GM18861 (cell line): ENCODE results near the gene TPM1.

Experiments used
- ATAC-seq: cut with Tn5 transposase; IDR thresholded peaks from one replicate; pipeline ENCODE4 v1.9.1; 2021; ENCODE audit not compliant: unreplicated experiment

The TPM1 gene

DNA sequence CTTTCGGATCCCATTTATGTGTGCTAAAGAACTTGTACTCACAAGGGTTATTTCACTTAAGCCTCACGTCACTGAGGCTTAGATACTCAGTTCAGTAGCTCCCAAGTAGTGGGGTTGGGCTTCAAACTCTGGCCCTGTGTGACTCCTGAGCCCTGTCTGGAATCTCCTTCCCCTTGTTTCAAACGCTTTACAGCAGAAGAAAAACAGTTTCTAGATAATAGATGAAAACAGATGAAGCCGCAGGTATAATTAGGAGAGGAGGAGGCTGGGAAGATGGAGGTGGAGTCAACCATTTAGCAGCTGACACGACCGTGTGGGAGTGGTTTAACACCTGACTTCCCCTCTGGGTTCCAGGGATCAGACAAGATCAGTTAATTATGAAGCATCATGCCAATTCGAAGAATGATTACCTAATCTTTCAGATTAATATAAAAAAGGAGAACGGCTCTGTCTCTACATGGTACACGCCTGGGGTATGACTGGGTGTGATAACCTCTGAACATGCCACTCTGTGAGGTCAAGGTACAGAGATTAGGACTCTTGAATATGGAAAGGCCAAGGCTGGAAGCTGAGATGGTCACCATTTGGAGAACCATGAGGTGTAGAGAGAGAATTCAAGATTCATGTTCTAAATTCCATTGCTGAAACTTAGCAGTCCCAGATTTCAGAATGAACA lies 31.1 kb downstream of the TPM1 start:
- no peak for ATAC-seq

- no peak for ATAC-seq
These were observed 32.8 kb downstream of the TPM1 start for GRCh38 chr15:63075015-63075983.

- ATAC-seq = no peak
These were observed 33.6 kb downstream of the TPM1 start for GRCh38 chr15:63075984-63076713.

DNA sequence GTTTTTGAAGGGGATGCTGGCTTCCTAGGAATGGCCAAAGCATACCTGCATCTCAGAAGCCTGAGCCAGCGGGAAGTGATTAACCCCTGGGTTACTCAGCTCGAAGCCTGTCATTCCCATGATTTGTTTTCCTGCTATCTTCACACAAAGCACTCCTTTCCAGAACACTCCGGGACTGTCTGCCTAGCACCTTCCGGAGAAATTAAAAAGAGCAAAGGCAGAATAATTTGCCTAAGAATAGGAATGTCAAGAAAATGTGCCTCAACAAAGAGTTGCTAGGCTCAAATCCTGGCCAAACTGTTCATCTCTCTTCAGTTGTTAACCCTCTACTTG lies 34.1 kb downstream of the TPM1 start:
- no peak for ATAC-seq

GRCh38 chr15:63077952-63078351 lies 35.4 kb downstream of the TPM1 start:
- no peak for ATAC-seq

DNA sequence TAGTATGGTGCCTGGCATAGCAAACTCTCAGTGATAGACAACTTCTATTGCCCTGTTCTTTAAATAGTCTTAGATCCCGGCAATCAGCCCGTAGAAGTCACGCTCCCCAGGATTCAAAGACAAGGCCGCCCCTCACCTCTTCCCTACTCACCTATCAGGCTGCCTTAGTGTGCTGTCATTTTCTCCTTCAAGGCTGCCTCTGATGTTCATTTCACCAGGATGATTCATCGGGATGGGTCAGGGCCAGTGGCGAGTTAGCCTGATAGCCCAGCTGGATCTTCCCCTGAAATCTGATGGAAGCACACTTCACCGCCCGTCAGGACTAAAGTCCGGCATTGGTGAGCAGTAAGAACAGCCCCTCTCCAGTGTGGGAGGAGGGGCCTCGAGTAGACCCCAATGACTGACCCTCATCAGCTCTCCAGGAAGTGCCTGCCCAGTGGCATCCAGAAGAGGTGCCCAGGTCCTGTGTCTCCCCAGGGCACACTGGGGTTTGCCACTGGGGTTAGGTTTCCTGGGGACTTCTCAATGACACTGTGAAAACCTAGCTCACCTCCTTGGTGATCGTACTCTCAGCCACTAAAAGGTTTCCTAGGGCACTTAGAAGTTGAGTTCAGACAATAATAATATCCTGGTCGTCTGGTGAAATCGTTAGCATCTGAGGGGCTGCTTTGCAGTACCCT lies 37.5 kb downstream of the TPM1 start:
- no peak for ATAC-seq

DNA sequence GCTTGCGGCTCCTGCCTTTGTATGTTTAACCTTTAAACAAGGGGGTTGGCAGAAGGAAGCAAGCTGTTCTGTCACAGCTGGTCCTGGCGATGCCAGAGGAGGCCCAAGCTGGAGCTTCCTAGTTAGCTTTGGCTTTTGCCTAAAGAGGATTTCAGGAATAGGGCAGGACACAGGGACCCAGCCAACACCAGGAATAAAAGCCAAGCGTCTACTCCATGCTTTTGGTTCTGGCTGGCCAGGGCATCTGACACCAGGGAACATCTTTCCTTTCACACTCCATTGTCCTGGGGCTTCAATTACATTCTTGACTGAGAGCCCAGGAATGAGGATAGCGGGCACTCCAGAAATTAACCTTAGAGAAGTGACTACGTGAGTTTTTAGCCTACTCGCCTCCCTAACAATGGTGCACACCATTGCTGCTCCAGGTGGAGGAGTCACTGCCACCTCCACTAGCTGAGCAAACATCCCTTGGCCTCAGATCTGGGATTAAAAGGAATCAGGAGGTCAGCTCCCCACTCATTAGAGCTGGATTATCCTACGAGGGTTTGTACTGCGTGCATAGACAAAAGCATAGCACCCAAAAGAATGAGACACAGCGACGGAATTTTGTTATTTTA lies 38.2 kb downstream of the TPM1 start:
- no peak for ATAC-seq

GRCh38 chr15:63082366-63082765 lies 39.8 kb downstream of the TPM1 start:
- no peak for ATAC-seq

GRCh38 chr15:63083044-63083443 lies 40.5 kb downstream of the TPM1 start:
- ATAC-seq = no peak

DNA sequence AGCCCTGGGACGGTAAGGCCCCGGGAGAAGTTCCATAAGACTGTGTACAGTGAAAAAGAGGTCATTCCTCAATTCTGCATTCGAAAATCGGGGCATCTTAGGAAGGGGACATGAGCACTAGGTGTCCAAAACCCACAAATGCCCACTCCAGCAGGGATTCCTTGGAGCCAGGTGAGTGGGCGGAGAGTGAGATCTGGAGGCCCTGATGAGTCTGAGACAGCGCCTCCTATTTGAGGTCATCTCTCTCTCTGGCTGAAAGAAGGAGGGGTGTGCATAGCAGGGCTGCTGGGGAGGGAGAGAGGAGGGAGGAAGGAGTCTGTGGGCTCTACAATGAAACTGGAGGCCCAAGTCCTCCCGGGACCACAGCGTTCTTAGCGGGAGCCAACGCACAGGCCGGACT lies 41.0 kb downstream of the TPM1 start:
- ATAC-seq = no peak

- ATAC-seq = no peak
These were observed 42.3 kb downstream of the TPM1 start for GRCh38 chr15:63084806-63085205.

DNA sequence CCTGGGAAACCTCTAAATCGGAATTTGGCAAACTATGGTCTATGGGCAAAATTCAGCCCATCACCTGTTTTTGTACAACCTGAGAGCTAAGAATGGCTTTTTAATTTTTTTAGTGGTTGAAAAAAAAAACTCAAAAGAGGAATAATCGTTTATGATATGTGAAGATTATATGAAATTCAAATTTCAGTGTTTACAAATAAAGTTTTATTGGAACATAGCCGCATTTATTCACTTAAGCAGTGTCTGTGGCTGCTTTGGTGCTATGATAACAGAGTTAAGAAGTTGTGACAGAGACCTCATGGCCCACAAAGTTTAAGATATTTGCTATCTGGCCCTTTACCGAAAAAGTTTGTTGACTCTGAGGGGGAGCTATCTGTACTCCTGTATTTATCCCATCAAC lies 42.7 kb downstream of the TPM1 start:
- ATAC-seq = no peak

DNA sequence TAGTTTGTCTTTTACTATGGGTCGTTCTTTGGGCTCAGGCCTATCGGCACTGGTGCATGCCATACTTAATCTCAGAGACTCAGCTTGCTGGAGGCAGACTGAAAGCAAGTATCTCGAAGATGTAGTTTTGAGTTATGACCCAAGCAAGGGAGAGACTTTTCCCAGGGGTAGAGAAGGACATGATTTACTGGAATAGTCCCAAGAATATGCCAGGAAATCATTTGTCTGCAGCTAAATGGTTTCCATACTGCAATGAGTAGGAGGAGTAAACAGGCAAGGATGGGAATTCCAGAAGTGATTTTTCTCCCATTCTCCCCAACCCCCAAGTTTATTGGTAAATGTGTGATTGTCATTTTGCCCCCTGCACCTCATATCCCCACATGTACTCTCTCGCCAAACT lies 43.7 kb downstream of the TPM1 start:
- no peak for ATAC-seq

DNA sequence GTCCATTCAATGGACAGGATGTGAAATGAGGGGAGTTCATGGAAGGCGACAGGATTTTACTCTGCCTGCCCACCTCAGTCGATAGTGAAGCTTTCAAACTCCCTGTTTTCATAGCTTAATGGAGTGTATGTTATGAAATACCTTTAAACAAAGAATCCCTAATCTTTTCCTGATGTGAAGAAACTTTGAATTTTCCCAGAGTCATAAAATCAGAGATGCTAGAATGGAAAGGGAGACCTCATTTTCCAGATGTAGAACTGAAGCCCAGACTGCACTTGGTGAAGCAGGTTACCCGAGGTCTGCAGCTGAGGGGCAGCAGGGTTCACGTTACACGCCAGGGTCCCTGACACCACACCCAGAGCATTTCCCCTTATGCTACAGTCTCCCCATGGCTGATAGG lies 44.4 kb downstream of the TPM1 start:
- ATAC-seq = no peak

DNA sequence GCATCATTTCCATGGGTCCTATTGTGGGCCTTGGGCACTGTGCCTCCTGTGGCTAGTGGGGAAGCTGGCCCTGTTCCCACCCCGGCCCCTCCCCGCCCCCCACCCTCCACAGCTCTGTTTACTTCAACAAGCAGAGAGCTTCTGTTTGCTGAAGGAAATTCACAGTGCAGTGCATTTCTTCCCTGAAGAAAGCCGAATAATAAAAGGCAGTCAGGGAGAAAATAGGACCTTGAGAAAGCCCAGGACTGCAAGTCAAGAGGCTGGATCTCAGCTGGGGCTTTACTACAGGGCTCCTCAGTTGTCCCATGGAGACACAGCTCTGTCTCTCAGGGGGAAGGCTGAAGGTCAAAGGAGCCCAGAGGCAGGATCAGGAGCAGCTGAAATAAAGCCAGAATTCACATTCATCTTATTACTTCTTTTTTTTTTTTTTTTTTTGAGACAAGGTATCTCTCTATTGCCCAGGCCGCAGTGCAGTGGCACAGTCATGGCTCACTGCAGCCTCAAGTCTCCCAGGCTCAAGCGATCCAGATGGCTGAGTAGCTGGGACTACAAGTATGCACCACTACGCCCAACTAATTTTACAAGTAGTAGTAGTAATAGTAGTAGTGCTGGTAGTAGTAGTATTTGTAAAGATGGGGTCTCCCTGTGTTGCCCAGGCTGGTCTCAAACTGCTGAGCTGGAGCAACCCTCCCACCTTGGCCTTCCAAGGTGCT lies 46.1 kb downstream of the TPM1 start:
- ATAC-seq = no peak

- ATAC-seq = no peak
These were observed 46.9 kb downstream of the TPM1 start for GRCh38 chr15:63089260-63090043.

- no peak for ATAC-seq
These were observed 47.9 kb downstream of the TPM1 start for GRCh38 chr15:63090472-63090871.

GRCh38 chr15:63090887-63091286 lies 48.3 kb downstream of the TPM1 start:
- no peak for ATAC-seq

DNA sequence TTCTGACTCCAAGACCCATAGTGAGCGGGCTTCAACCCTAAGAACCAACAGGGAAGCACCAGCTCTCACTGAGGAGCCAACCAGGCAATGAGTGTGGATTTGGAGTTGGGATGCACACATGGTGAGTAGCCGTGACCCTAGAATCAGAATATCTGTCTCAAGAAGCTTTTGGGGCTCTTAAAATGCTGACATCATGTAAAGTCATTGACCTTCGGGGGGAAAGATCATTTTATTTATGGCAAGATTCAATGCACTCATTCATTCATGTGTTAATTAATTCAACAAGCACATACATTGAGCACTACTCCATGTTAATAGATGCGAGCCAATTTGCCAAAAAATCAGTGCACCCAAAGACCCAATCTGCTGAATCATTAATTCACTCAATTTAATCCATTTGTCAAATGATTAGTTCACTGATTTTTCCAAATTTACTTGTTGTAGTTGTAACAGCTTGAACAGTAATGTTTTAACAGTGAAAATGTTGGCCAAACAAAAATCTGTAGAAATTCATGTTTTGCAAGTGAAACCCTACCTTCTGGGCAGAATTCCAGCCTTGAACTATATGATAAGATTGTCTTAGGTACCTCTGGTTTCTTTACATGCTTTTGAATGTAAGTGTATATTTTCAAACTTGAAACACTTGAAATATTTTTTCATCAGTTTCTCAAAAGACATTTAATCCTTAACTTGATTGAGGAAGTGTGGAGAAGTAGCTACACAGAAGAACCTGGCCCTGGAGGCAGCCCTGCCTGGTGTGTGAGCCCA lies 49.3 kb downstream of the TPM1 start:
- ATAC-seq = no peak
